H9 (cell line): ENCODE results near the gene ASTN2. TPM values are rescaled to one million over a fixed set of nuclear protein-coding genes. Genes with fewer than 3 reads are reported as not detected.

Experiments used
- DNase-seq: peaks from one replicate; pipeline ENCODE4 v3.0.0-alpha.2; 2017
- H2AFZ ChIP-seq: one replicate; pipeline ENCODE4 v1.6.1; 2013; ENCODE audit warnings: mild to moderate bottlenecking, low read length, control low read depth, moderate library complexity
- H2AK5ac ChIP-seq: 2 replicates; pipeline ENCODE4 v1.6.1; 2013; ENCODE audit warnings: low read length, control low read depth, mixed read lengths; ENCODE audit not compliant: insufficient read length
- H2BK120ac ChIP-seq: one replicate; pipeline ENCODE4 v1.6.1; 2013; ENCODE audit warnings: low read depth, mild to moderate bottlenecking, low read length, control low read depth, inconsistent platforms; ENCODE audit not compliant: poor library complexity, severe bottlenecking
- H2BK12ac ChIP-seq: 2 replicates; pipeline ENCODE4 v1.6.1; 2013; ENCODE audit warnings: low read length, control low read depth, mixed read lengths, low read depth; ENCODE audit not compliant: insufficient read length
- H2BK15ac ChIP-seq: 2 replicates; pipeline ENCODE4 v1.6.1; 2013; ENCODE audit warnings: low read depth, low read length, control low read depth
- H2BK20ac ChIP-seq: one replicate; pipeline ENCODE4 v1.6.1; 2013; ENCODE audit warnings: low read depth, mild to moderate bottlenecking, low read length, control low read depth, inconsistent platforms; ENCODE audit not compliant: poor library complexity, severe bottlenecking
- H2BK5ac ChIP-seq: 2 replicates; pipeline ENCODE4 v1.6.1; 2013; ENCODE audit warnings: low read length, control low read depth, mixed read lengths; ENCODE audit not compliant: insufficient read length
- H3K14ac ChIP-seq: 2 replicates; pipeline ENCODE4 v1.6.1; 2013; ENCODE audit warnings: low read length, control low read depth; ENCODE audit not compliant: insufficient read depth
- H3K18ac ChIP-seq: 2 replicates; pipeline ENCODE4 v1.6.1; 2013; ENCODE audit warnings: low read depth, mild to moderate bottlenecking, mixed read lengths, low read length, control low read depth; ENCODE audit not compliant: insufficient read length
- H3K23ac ChIP-seq: 2 replicates; pipeline ENCODE4 v1.6.1; 2013; ENCODE audit warnings: low read length, control low read depth, mixed read lengths, low read depth; ENCODE audit not compliant: insufficient read length
- H3K23me2 ChIP-seq: 2 replicates; pipeline ENCODE4 v1.6.1; 2013; ENCODE audit warnings: low read depth, mild to moderate bottlenecking, mixed read lengths, low read length, control low read depth; ENCODE audit not compliant: insufficient read length, poor library complexity, severe bottlenecking
- H3K27ac ChIP-seq: 2 replicates; pipeline ENCODE4 v1.5.1; 2013; ENCODE audit warnings: low read length, control low read depth, mixed read lengths, low read depth; ENCODE audit not compliant: insufficient read length
- H3K27me3 ChIP-seq: 2 replicates; pipeline ENCODE4 v1.6.1; 2013; ENCODE audit warnings: low read length, control low read depth, inconsistent platforms; ENCODE audit not compliant: insufficient read depth
- H3K4ac ChIP-seq: 2 replicates; pipeline ENCODE4 v1.6.1; 2013; ENCODE audit warnings: low read depth, mild to moderate bottlenecking, control low read depth, inconsistent platforms, low read length, moderate library complexity
- H3K4me1 ChIP-seq: 2 replicates; pipeline ENCODE4 v1.6.1; 2013; ENCODE audit warnings: low read length, control low read depth, inconsistent platforms; ENCODE audit not compliant: insufficient read depth
- H3K4me2 ChIP-seq: 2 replicates; pipeline ENCODE4 v1.6.1; 2013; ENCODE audit warnings: low read length, control low read depth, mixed read lengths; ENCODE audit not compliant: insufficient read length, insufficient read depth
- H3K56ac ChIP-seq: 2 replicates; pipeline ENCODE4 v1.6.1; 2013; ENCODE audit warnings: low read depth, mild to moderate bottlenecking, mixed read lengths, low read length, control low read depth; ENCODE audit not compliant: insufficient read length
- H3K79me1 ChIP-seq: 2 replicates; pipeline ENCODE4 v1.6.1; 2013; ENCODE audit warnings: low read depth, mild to moderate bottlenecking, moderate library complexity, low read length, control low read depth, inconsistent platforms; ENCODE audit not compliant: insufficient read depth, poor library complexity, severe bottlenecking
- H3K79me2 ChIP-seq: 2 replicates; pipeline ENCODE4 v1.6.1; 2013; ENCODE audit warnings: low read length, control low read depth, inconsistent platforms; ENCODE audit not compliant: insufficient read depth
- H3K9ac ChIP-seq: 2 replicates; pipeline ENCODE4 v1.6.1; 2013; ENCODE audit warnings: low read length, control low read depth, mixed read lengths; ENCODE audit not compliant: insufficient read length; ENCODE audit errors: extremely low read depth
- H3K9me3 ChIP-seq: one replicate; pipeline ENCODE4 v1.6.1; 2013; ENCODE audit warnings: low read depth, low read length, inconsistent platforms; ENCODE audit not compliant: control insufficient read depth
- H3T11ph ChIP-seq: one replicate; pipeline ENCODE4 v1.6.1; 2013; ENCODE audit warnings: mild to moderate bottlenecking, low read length, control low read depth, inconsistent platforms
- H4K20me1 ChIP-seq: one replicate; pipeline ENCODE4 v1.6.1; 2013; ENCODE audit not compliant: control insufficient read depth, insufficient read length, insufficient read depth
- H4K5ac ChIP-seq: 2 replicates; pipeline ENCODE4 v1.6.1; 2013; ENCODE audit warnings: low read depth, mild to moderate bottlenecking, mixed read lengths, low read length, control low read depth; ENCODE audit not compliant: insufficient read length
- H4K8ac ChIP-seq: replicated peaks from 2 replicates; pipeline ENCODE4 v1.6.1; 2013; ENCODE audit warnings: low read length, control low read depth, mixed read lengths, low read depth; ENCODE audit not compliant: insufficient read length
- H4K91ac ChIP-seq: 2 replicates; pipeline ENCODE4 v1.6.1; 2013; ENCODE audit warnings: low read depth, mild to moderate bottlenecking, moderate library complexity, mixed read lengths, low read length, control low read depth; ENCODE audit not compliant: insufficient read length
- H3K27ac Mint-ChIP-seq, 3 experiments: 2 replicates in 2 of 3; 3 replicates in 1 of 3; pipeline ENCODE4 v1.8.0; 2020 to 2021; ENCODE audit warnings: mixed read lengths in 3 of 3, mild to moderate bottlenecking in 1 of 3, moderate library complexity in 1 of 3
- H3K27me3 Mint-ChIP-seq: 2 replicates; pipeline ENCODE4 v1.8.0; 2021; ENCODE audit warnings: low read depth, mild to moderate bottlenecking, moderate library complexity, mixed read lengths
- H3K36me3 Mint-ChIP-seq, 3 experiments: 2 replicates in 2 of 3; 3 replicates in 1 of 3; pipeline ENCODE4 v1.8.0; 2020 to 2021; ENCODE audit warnings: low read depth in 3 of 3, mixed read lengths in 3 of 3; ENCODE audit not compliant: insufficient read depth in 1 of 3
- H3K4me1 Mint-ChIP-seq, 2 experiments: 2 replicates each; pipeline ENCODE4 v1.8.0; 2020; ENCODE audit warnings: mixed read lengths in 2 of 2
- H3K4me3 Mint-ChIP-seq, 2 experiments: 2 replicates in 1 of 2; 3 replicates in 1 of 2; pipeline ENCODE4 v1.8.0; 2020 to 2021; ENCODE audit warnings: mild to moderate bottlenecking in 2 of 2, mixed read lengths in 2 of 2, moderate library complexity in 1 of 2
- H3K9me3 Mint-ChIP-seq, 2 experiments: 2 replicates in 1 of 2; 3 replicates in 1 of 2; pipeline ENCODE4 v1.8.0; 2020; ENCODE audit warnings: mild to moderate bottlenecking in 2 of 2, mixed read lengths in 2 of 2, moderate library complexity in 1 of 2
- CTCF ChIP-seq: fragments of 200-600 bp; sonication (generic); conservative IDR thresholded peaks from 3 replicates; pipeline ENCODE4 v1.8.0; 2021; ENCODE audit warnings: antibody characterized with exemption, mild to moderate bottlenecking
- WGBS: extraction: QIAGEN DNeasy Blood & Tissue Kit; methylation state at CpG from one replicate; pipeline ENCODE4 v1.1.7; 2013; ENCODE audit warnings: missing lambda C conversion rate, low lambda C conversion rate, mixed read lengths; ENCODE audit not compliant: insufficient read length; ENCODE audit errors: extremely low coverage; 5-methylcytosine and 5-hydroxymethylcytosine counted together
- total RNA-seq: library from RNA; stranded (reverse); gene quantifications from 2 replicates; pipeline ENCODE4 v1.2.1, GENCODE V29; 2021

The ASTN2 gene
- total RNA-seq, 1 experiment from 2014 or later = 9.7 TPM

- WGBS = no CpG with 5 or more reads among the region's 1 CpG
- no peak for TF ChIP-seq CTCF
- no peak overlapping the region for H3K4me2 ChIP-seq
Observed at GRCh38 chr9:116488373-116488772, 926.5 kb downstream of the ASTN2 start.

More at GRCh38 chr9:116488373-116488772, 926.5 kb downstream of the ASTN2 start:
- no peak overlapping the region for H2BK20ac ChIP-seq
- no peak overlapping the region for H3T11ph ChIP-seq
- no peak overlapping the region for H3K56ac ChIP-seq
- no peaks in the 10 kb centered on the region for H3K23me2 ChIP-seq
- H3K4ac ChIP-seq = no peak overlapping the region
- H3K9me3 Mint-ChIP-seq = no peaks in the 10 kb centered on the region; a peak in 1 of 5 replicates
- no peaks in the 10 kb centered on the region for H3K27me3 Mint-ChIP-seq
- H3K79me2 ChIP-seq = no peaks in the 10 kb centered on the region
- no peaks in the 10 kb centered on the region for H4K20me1 ChIP-seq
- no peak overlapping the region for H2AK5ac ChIP-seq
- no peaks in the 10 kb centered on the region for H3K9me3 ChIP-seq
- H3K36me3 Mint-ChIP-seq = 0 out of 7 replicates have a peak, but pooled peaks cover 0 to 3% (median 0%) of the 10 kb centered on the region in 3 experiments
- no peaks in the 10 kb centered on the region for H3K79me1 ChIP-seq
- H3K4me1 ChIP-seq = no peaks in the 10 kb centered on the region; the same call in 1 of the 2 replicates
- no peak overlapping the region for H3K14ac ChIP-seq
- no peak overlapping the region for H2BK5ac ChIP-seq
- H3K18ac ChIP-seq = no peak overlapping the region
- no peak overlapping the region for H2BK12ac ChIP-seq
- H4K8ac ChIP-seq = no peak overlapping the region
- H4K91ac ChIP-seq = no peak overlapping the region
- H3K4me3 Mint-ChIP-seq = no peak overlapping the region
- no peak overlapping the region for H3K27ac Mint-ChIP-seq
- H2BK15ac ChIP-seq = no peak overlapping the region
- H2BK120ac ChIP-seq = no peak overlapping the region
- no peak overlapping the region for H3K27ac ChIP-seq
- H3K4me1 Mint-ChIP-seq = peaks cover 22 to 27% of the 10 kb centered on the region in 2 experiments
- no peak for DNase-seq
- H3K23ac ChIP-seq = no peak overlapping the region
- H2AFZ ChIP-seq = no peak overlapping the region
- H3K27me3 ChIP-seq = no peaks in the 10 kb centered on the region
- H3K9ac ChIP-seq = no peak overlapping the region
- no peak overlapping the region for H4K5ac ChIP-seq
